Stomach (tissue), 9 donors: ENCODE results near the gene TSGA10IP. TPM values are rescaled to one million over a fixed set of nuclear protein-coding genes. Genes with fewer than 3 reads are reported as not detected.
"Not testable (repeated sequence)": the region's sequence is repeated elsewhere in the genome, so short reads cannot be mapped to it uniquely, and the experiment has no call there.

Experiments
- DNase-seq, 2 donors: peaks; one replicate each; pipeline versions ENCODE4 v3.0.0 to v3.0.0-alpha.2; 2013 to 2019
- H3K27ac ChIP-seq, 5 donors: fragments of 200-600 bp in 4 of 5; sonication (generic) in 4 of 5; one replicate each; pipeline ENCODE4 v1.5.1; 2013 to 2019; ENCODE audit warnings: mild to moderate bottlenecking in 1 of 5, moderate library complexity in 1 of 5
- H3K27me3 ChIP-seq, 3 donors: fragments of 200-600 bp; sonication (generic); one replicate each; pipeline ENCODE4 v1.5.1; 2017 to 2019; ENCODE audit warnings: mixed run types in 1 of 3
- H3K36me3 ChIP-seq, 4 donors: fragments of 200-600 bp; sonication (generic); 1 replicate in 3 of 4; 2 replicates in 1 of 4; pipeline ENCODE4 v1.5.1; 2016 to 2019
- H3K4me1 ChIP-seq, 4 donors: fragments of 200-600 bp; sonication (generic); one replicate each; pipeline ENCODE4 v1.5.1; 2016 to 2019
- H3K4me3 ChIP-seq, 4 donors: fragments of 200-600 bp; sonication (generic) in 3 of 4; one replicate each; pipeline ENCODE4 v1.5.1; 2016 to 2019; ENCODE audit warnings: mild to moderate bottlenecking in 1 of 4
- H3K9me3 ChIP-seq, 4 donors: fragments of 200-600 bp; sonication (generic); one replicate each; pipeline ENCODE4 v1.5.1; 2016 to 2019
- CTCF ChIP-seq, 7 experiments: fragments of 450-650 bp in 4 of 7; fragments of 200-600 bp in 3 of 7; sonication (generic) in 3 of 7; IDR thresholded peaks; one replicate each; pipeline ENCODE4 v1.5.1; 2016 to 2019; ENCODE audit warnings: antibody characterized with exemption in 7 of 7, control low read depth in 2 of 7, mild to moderate bottlenecking in 1 of 7
- EP300 ChIP-seq: sonication (generic); formaldehyde crosslinking; IDR thresholded peaks from one replicate; pipeline ENCODE4 v1.6.1; 2017; ENCODE audit warnings: antibody characterized with exemption
- POLR2A ChIP-seq, 4 donors: fragments of 450-650 bp; IDR thresholded peaks; one replicate each; pipeline ENCODE4 v1.6.1; 2016; ENCODE audit warnings: antibody characterized with exemption in 4 of 4, control low read depth in 2 of 4, mild to moderate bottlenecking in 1 of 4, moderate library complexity in 1 of 4
- POLR2AphosphoS5 ChIP-seq, 3 donors: sonication (generic); formaldehyde crosslinking; IDR thresholded peaks; one replicate each; pipeline ENCODE4 v1.6.1; 2016; ENCODE audit warnings: antibody characterized with exemption in 3 of 3
- WGBS, 5 donors: extraction: QIAGEN DNeasy Blood & Tissue Kit in 3 of 5; methylation state at CpG; one replicate each; pipeline versions ENCODE4 v1.1.5 to v1.1.7; 2013 to 2018; 5-methylcytosine and 5-hydroxymethylcytosine counted together
- intact Hi-C: fragments of 100-400 bp; cut with DNase I; formaldehyde crosslinking; loops from one replicate; pipeline ENCODE4 v1.15.1; 2023; ENCODE audit warnings: low total_unique reads
- polyA plus RNA-seq, 3 donors: library from polyadenylated mRNA; stranded (reverse); fragments of 200-250 nt; gene quantifications; one replicate each; pipeline ENCODE4 v1.2.3, GENCODE V29; 2013
- total RNA-seq, 5 donors: library from RNA; depleted of rRNA; stranded (reverse); fragments of >200 nt; gene quantifications; one replicate each; pipeline versions ENCODE4 v1.1.0 to v1.2.3, GENCODE V29; 2014 to 2016
- donor health status: healthy with polysubstance abuse.
- donor health status: Bipolar disorder and iron deficiency.
- donor health status: healthy.

Gene TSGA10IP
- total and polyA plus RNA-seq, 8 donors: not detected

DNA sequence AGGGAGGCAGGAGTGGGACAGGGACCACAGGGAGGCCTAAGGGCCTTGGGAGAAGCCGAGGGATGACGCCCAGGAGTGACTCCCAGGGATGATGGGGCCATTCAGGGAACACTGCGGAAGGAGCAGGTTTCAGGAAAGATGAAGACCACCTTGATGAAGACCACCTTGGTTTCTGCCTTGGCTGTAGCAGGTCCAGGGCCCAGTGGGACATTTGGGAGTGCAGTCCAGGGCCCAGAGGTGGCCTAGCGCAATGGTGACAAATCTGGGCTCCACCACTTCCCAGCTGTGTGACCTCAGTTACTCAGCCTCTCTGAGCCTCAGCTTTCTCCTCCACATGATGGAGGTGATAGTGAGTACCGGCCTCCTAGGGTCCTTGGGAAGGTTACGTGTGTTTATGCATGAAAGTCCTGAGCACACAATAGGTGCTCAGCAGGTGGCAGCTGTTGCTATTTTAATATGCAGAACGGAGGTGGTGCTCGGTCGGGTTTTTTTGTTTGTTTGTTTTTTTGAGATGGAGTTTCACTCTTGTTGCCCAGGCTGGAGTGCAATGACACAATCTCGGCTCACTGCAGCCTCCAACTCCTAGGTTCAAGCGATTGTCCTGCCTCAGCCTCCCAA lies 770 bp downstream of the TSGA10IP start:
- Histone ChIP-seq H3K27me3 (peaks cover 0 to 15% (median 0%) of the 10 kb centered on the region in 3 donors), H3K4me3 (no peak overlapping the region), H3K9me3 (no peaks in the 10 kb centered on the region), H3K27ac (no peak overlapping the region), H3K4me1 (no peaks in the 10 kb centered on the region), H3K36me3 (no peaks in the 10 kb centered on the region)
- WGBS, 5 donors: 77 to 86% (median 83%) methylated on average over 11 of the region's 11 CpGs
- TF ChIP-seq POLR2A (IDR thresholded peaks at IDR 0.05): no peak
- TF ChIP-seq CTCF (IDR thresholded peaks at IDR 0.05): no peak
- TF ChIP-seq EP300: no peak
- no peak for TF ChIP-seq POLR2AphosphoS5 (IDR thresholded peaks at IDR 0.05)
- intact Hi-C loops: no loop called here
- no peak for DNase-seq

GRCh38 chr11:65946655-65947054 lies 1.4 kb downstream of the TSGA10IP start:
- no peak for DNase-seq
- WGBS, 5 donors: 78 to 86% (median 81%) methylated on average over 3 to 4 of the region's 4 CpGs
- no peaks in the 10 kb centered on the region for H3K4me1 ChIP-seq
- no peak overlapping the region for H3K27ac ChIP-seq
- H3K9me3 ChIP-seq: no peaks in the 10 kb centered on the region
- TF ChIP-seq EP300 (no peak), POLR2A (IDR thresholded peaks at IDR 0.05) (no peak), POLR2AphosphoS5 (IDR thresholded peaks at IDR 0.05) (no peak), CTCF (IDR thresholded peaks at IDR 0.05) (no peak)
- intact Hi-C loops: no loop called here
- H3K27me3 ChIP-seq: peaks cover 0 to 13% (median 0%) of the 10 kb centered on the region in 3 donors
- H3K4me3 ChIP-seq: no peak overlapping the region
- H3K36me3 ChIP-seq: no peaks in the 10 kb centered on the region

GRCh38 chr11:65947133-65947532 lies 1.9 kb downstream of the TSGA10IP start:
- Histone ChIP-seq H3K27me3 (peaks cover 0 to 13% (median 0%) of the 10 kb centered on the region in 3 donors), H3K36me3 (no peaks in the 10 kb centered on the region), H3K4me1 (no peaks in the 10 kb centered on the region), H3K9me3 (no peaks in the 10 kb centered on the region), H3K4me3 (no peak overlapping the region), H3K27ac (no peak overlapping the region)
- 52 to 64% (median 60%) methylated on average over 11 to 13 of the region's 13 CpGs for WGBS, 5 donors
- no peak for TF ChIP-seq EP300
- no peak for TF ChIP-seq POLR2A (IDR thresholded peaks at IDR 0.05)
- TF ChIP-seq CTCF (IDR thresholded peaks at IDR 0.05): no peak
- TF ChIP-seq POLR2AphosphoS5 (IDR thresholded peaks at IDR 0.05): no peak
- DNase-seq: no peak
- intact Hi-C loops: no loop called here

DNA sequence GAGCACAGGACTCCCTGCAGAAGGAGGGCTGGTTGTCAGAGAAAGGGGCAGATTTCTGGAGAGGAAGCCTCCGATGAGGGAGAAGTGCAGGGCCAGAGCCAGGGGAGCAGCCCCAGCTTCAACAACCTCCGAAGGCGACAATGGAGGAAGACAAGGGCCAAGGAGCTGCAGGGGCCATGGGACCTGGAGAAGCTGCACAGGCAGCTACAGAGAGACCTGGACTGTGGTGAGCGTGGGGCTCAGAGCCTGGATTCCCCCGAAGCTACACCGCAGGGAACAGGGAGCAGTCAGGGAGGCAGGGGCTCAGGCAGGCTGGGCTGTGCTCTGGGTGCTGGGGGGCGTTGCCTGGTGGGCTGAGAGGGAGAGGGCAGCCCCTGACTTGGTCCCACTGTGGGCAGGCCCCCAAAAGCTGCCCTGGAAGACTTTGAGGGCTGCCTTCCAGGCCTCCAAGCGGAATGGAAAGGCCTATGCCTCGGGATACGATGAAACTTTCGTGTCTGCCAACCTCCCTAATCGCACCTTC lies 2.4 kb downstream of the TSGA10IP start:
- TF ChIP-seq POLR2AphosphoS5 (IDR thresholded peaks at IDR 0.05): no peak
- no peak for TF ChIP-seq CTCF (IDR thresholded peaks at IDR 0.05)
- no peak for TF ChIP-seq EP300
- no peak for TF ChIP-seq POLR2A (IDR thresholded peaks at IDR 0.05)
- DNase-seq: no peak
- intact Hi-C loops: no loop called here

GRCh38 chr11:65950711-65951110 lies 5.4 kb downstream of the TSGA10IP start:
- H3K9me3 ChIP-seq, H3K4me1 ChIP-seq, DNase-seq, H3K36me3 ChIP-seq, H3K27ac ChIP-seq, H3K4me3 ChIP-seq, intact Hi-C loops: not testable (repeated sequence)
- 93 to 98% (median 95%) methylated on average over 5 of the region's 5 CpGs for WGBS, 5 donors
- H3K27me3 ChIP-seq: peaks cover 0 to 35% (median 9%) of the 10 kb centered on the region in 3 donors

More for the DNA sequence above, 2.4 kb downstream of the TSGA10IP start:
- H3K27ac ChIP-seq: no peak overlapping the region
- H3K9me3 ChIP-seq: no peaks in the 10 kb centered on the region
- peaks cover 0 to 13% (median 0%) of the 10 kb centered on the region in 3 donors for H3K27me3 ChIP-seq
- H3K4me1 ChIP-seq: no peaks in the 10 kb centered on the region
- WGBS, 5 donors: 75 to 92% (median 81%) methylated on average over 9 to 12 of the region's 12 CpGs
- no peak overlapping the region for H3K4me3 ChIP-seq
- no peaks in the 10 kb centered on the region for H3K36me3 ChIP-seq

GRCh38 chr11:65951641-65952040 lies 6.4 kb downstream of the TSGA10IP start:
- H3K4me3 ChIP-seq, H3K36me3 ChIP-seq, H3K4me1 ChIP-seq, intact Hi-C loops, DNase-seq, H3K9me3 ChIP-seq, H3K27ac ChIP-seq: not testable (repeated sequence)
- WGBS, 5 donors: 43 to 56% (median 50%) methylated on average over 3 of the region's 3 CpGs
- peaks cover 0 to 35% (median 9%) of the 10 kb centered on the region in 3 donors for H3K27me3 ChIP-seq
